Effector memory CD8-positive, alpha-beta T cell (primary cell): ENCODE results near the gene PTPRU.
"Not testable (repeated sequence)": the region's sequence is repeated elsewhere in the genome, so short reads cannot be mapped to it uniquely, and the experiment has no call there.

Experiments used
- ATAC-seq: fragments of 150-1000 bp; cut with Tn5 transposase; replicated peaks from 2 replicates; pipeline ENCODE4 v1.10.0; 2021; ENCODE audit warnings: mild to moderate bottlenecking, moderate library complexity
- DNase-seq, 3 experiments: peaks; one replicate each; pipeline ENCODE4 v3.0.0; 2021
- H3K27ac Mint-ChIP-seq, 2 donors: one replicate each; pipeline ENCODE4 v1.8.0; 2022; ENCODE audit warnings: mild to moderate bottlenecking in 2 of 2, mixed read lengths in 2 of 2, moderate library complexity in 2 of 2
- H3K27me3 Mint-ChIP-seq, 2 donors: one replicate each; pipeline ENCODE4 v1.8.0; 2022; ENCODE audit warnings: mixed read lengths in 2 of 2
- H3K36me3 Mint-ChIP-seq: one replicate; pipeline ENCODE4 v1.8.0; 2022; ENCODE audit warnings: mild to moderate bottlenecking, moderate library complexity, mixed read lengths; ENCODE audit not compliant: insufficient read depth
- H3K4me1 Mint-ChIP-seq, 2 donors: one replicate each; pipeline ENCODE4 v1.8.0; 2022; ENCODE audit warnings: low read depth in 2 of 2, mixed read lengths in 2 of 2
- H3K4me3 Mint-ChIP-seq, 2 donors: one replicate each; pipeline ENCODE4 v1.8.0; 2022; ENCODE audit warnings: mild to moderate bottlenecking in 2 of 2, mixed read lengths in 2 of 2, moderate library complexity in 2 of 2
- H3K9me3 Mint-ChIP-seq, 2 donors: one replicate each; pipeline ENCODE4 v1.8.0; 2022; ENCODE audit warnings: mixed read lengths in 2 of 2

Gene PTPRU

GRCh38 chr1:29227511-29227910 is 8.8 kb upstream of the PTPRU start:
- no peak for ATAC-seq
- Mint-ChIP-seq H3K4me1 (peaks cover 16 to 18% of the 10 kb centered on the region in 2 donors), H3K27ac (peak overlapping the region in 1 of 2 donors; percentile 65), H3K4me3 (no peak overlapping the region), H3K9me3 (no peaks in the 10 kb centered on the region), H3K27me3 (no peaks in the 10 kb centered on the region), H3K36me3 (peaks cover 12% of the 10 kb centered on the region)
- no peak for DNase-seq

- H3K27ac Mint-ChIP-seq: peak overlapping the region; percentile 95 to 99
- peak overlapping the region; percentile 91 to 99 for H3K4me3 Mint-ChIP-seq
- no peak for ATAC-seq
- DNase-seq: no peak
- peaks cover 0 to 18% of the 10 kb centered on the region in 2 donors for H3K27me3 Mint-ChIP-seq
- peaks cover 14 to 18% of the 10 kb centered on the region in 2 donors for H3K4me1 Mint-ChIP-seq
- H3K36me3 Mint-ChIP-seq: peaks cover 12% of the 10 kb centered on the region
- no peaks in the 10 kb centered on the region for H3K9me3 Mint-ChIP-seq
Observed at GRCh38 chr1:29230204-29230552, 6.1 kb upstream of the PTPRU start.

- peak within 1 kb of the TSS; percentile 95 to 99 for H3K27ac Mint-ChIP-seq
- peak; percentile 97 for ATAC-seq
Observed at GRCh38 chr1:29230553-29231378, 5.6 kb upstream of the PTPRU start, which contains the start of gene MECR. TSS of gene MECR (minus strand) at chr1:29230934. CDS start at chr1:29230906, 28 bp downstream.

GRCh38 chr1:29232387-29232786 is 3.9 kb upstream of the PTPRU start:
- Mint-ChIP-seq H3K36me3 (peaks cover 15% of the 10 kb centered on the region), H3K27me3 (peaks cover 10 to 39% of the 10 kb centered on the region in 2 donors), H3K27ac (no peak overlapping the region), H3K4me3 (no peak overlapping the region), H3K9me3 (no peaks in the 10 kb centered on the region), H3K4me1 (peaks cover 22 to 26% of the 10 kb centered on the region in 2 donors)
- DNase-seq (no peak), ATAC-seq (no peak)

More at GRCh38 chr1:29230553-29231378, 5.6 kb upstream of the PTPRU start, which contains the start of gene MECR:
- peak; percentile 93 to 97 (median 94) for DNase-seq
- Mint-ChIP-seq H3K27me3 (peaks cover 0 to 23% of the 10 kb centered on the region in 2 donors), H3K4me3 (peak within 1 kb of the TSS; percentile 91 to 99), H3K9me3 (no peaks in the 10 kb centered on the region), H3K4me1 (peaks cover 14 to 16% of the 10 kb centered on the region in 2 donors), H3K36me3 (peaks cover 12% of the 10 kb centered on the region)

GRCh38 chr1:29233693-29234092 is 2.6 kb upstream of the PTPRU start:
- Mint-ChIP-seq H3K9me3 (no peaks in the 10 kb centered on the region), H3K27ac (no peak overlapping the region), H3K4me1 (peaks cover 24 to 28% of the 10 kb centered on the region in 2 donors), H3K27me3 (peaks cover 13 to 52% of the 10 kb centered on the region in 2 donors), H3K4me3 (no peak overlapping the region), H3K36me3 (peaks cover 15% of the 10 kb centered on the region)
- ATAC-seq (no peak), DNase-seq (no peak)

GRCh38 chr1:29234471-29234870 is 1.9 kb upstream of the PTPRU start:
- ATAC-seq (no peak), DNase-seq (no peak)
- Mint-ChIP-seq H3K4me3 (no peak overlapping the region), H3K9me3 (no peaks in the 10 kb centered on the region), H3K36me3 (peaks cover 15% of the 10 kb centered on the region), H3K27me3 (peaks cover 21 to 59% of the 10 kb centered on the region in 2 donors), H3K27ac (no peak overlapping the region), H3K4me1 (peaks cover 25 to 29% of the 10 kb centered on the region in 2 donors)

GRCh38 chr1:29234881-29235280 is 1.4 kb upstream of the PTPRU start:
- peaks cover 25 to 63% of the 10 kb centered on the region in 2 donors for H3K27me3 Mint-ChIP-seq
- not testable (repeated sequence) for ATAC-seq, H3K4me3 Mint-ChIP-seq, DNase-seq, H3K27ac Mint-ChIP-seq, H3K9me3 Mint-ChIP-seq
- H3K4me1 Mint-ChIP-seq: peaks cover 23 to 25% of the 10 kb centered on the region in 2 donors
- peaks cover 15% of the 10 kb centered on the region for H3K36me3 Mint-ChIP-seq

GRCh38 chr1:29236712-29237128 is 398 bp downstream of the PTPRU start:
- Mint-ChIP-seq H3K27ac (no peak overlapping the region), H3K36me3 (peaks cover 3% of the 10 kb centered on the region), H3K4me3 (peak overlapping the region; percentile 78 to 90), H3K27me3 (peaks cover 42 to 82% of the 10 kb centered on the region in 2 donors), H3K9me3 (no peaks in the 10 kb centered on the region), H3K4me1 (peaks cover 11 to 15% of the 10 kb centered on the region in 2 donors)
- DNase-seq: peak in 1 of 3 experiments; percentile 13
- ATAC-seq: no peak

GRCh38 chr1:29237129-29237821 is 953 bp downstream of the PTPRU start:
- Mint-ChIP-seq H3K27ac (peak overlapping the region in 1 of 2 donors; percentile 5), H3K27me3 (peaks cover 42 to 87% of the 10 kb centered on the region in 2 donors)
- DNase-seq: peak in 2 of 3 experiments; percentile 5 to 13

GRCh38 chr1:29237852-29238619 is 1.7 kb downstream of the PTPRU start:
- DNase-seq (peak in 1 of 3 experiments; percentile 11), ATAC-seq (no peak)
- no peaks in the 10 kb centered on the region for H3K9me3 Mint-ChIP-seq
- H3K4me1 Mint-ChIP-seq: peaks cover 11 to 15% of the 10 kb centered on the region in 2 donors
- H3K36me3 Mint-ChIP-seq: peaks cover 3% of the 10 kb centered on the region
- no peak overlapping the region for H3K27ac Mint-ChIP-seq
- peaks cover 42 to 87% of the 10 kb centered on the region in 2 donors for H3K27me3 Mint-ChIP-seq
- peak overlapping the region; percentile 74 to 81 for H3K4me3 Mint-ChIP-seq

More at GRCh38 chr1:29237129-29237821, 953 bp downstream of the PTPRU start:
- Mint-ChIP-seq H3K4me1 (peaks cover 11 to 15% of the 10 kb centered on the region in 2 donors), H3K4me3 (peak overlapping the region; percentile 78 to 90), H3K9me3 (no peaks in the 10 kb centered on the region), H3K36me3 (peaks cover 3% of the 10 kb centered on the region)
- ATAC-seq: peak; percentile 36

GRCh38 chr1:29238620-29239002 is 2.3 kb downstream of the PTPRU start:
- DNase-seq (no peak), ATAC-seq (no peak)
- Mint-ChIP-seq H3K36me3 (peaks cover 3% of the 10 kb centered on the region), H3K4me3 (peak overlapping the region; percentile 74 to 81), H3K27ac (no peak overlapping the region), H3K4me1 (peaks cover 11 to 15% of the 10 kb centered on the region in 2 donors), H3K9me3 (no peaks in the 10 kb centered on the region), H3K27me3 (peaks cover 42 to 84% of the 10 kb centered on the region in 2 donors)

- H3K27ac Mint-ChIP-seq: no peak overlapping the region
- peak overlapping the region in 1 of 2 donors; percentile 74 for H3K4me3 Mint-ChIP-seq
- H3K27me3 Mint-ChIP-seq: peaks cover 42 to 79% of the 10 kb centered on the region in 2 donors
- peaks cover 3% of the 10 kb centered on the region for H3K36me3 Mint-ChIP-seq
- H3K4me1 Mint-ChIP-seq: peaks cover 11 to 15% of the 10 kb centered on the region in 2 donors
- no peak for DNase-seq
- no peak for ATAC-seq
- H3K9me3 Mint-ChIP-seq: no peaks in the 10 kb centered on the region
Observed at GRCh38 chr1:29239142-29239541, 2.8 kb downstream of the PTPRU start.

- H3K27ac Mint-ChIP-seq: no peak overlapping the region
- H3K4me3 Mint-ChIP-seq: no peak overlapping the region
Observed at GRCh38 chr1:29240400-29240837, 4.1 kb downstream of the PTPRU start.

More at GRCh38 chr1:29240400-29240837, 4.1 kb downstream of the PTPRU start:
- Mint-ChIP-seq H3K9me3 (no peaks in the 10 kb centered on the region), H3K27me3 (peaks cover 42 to 67% of the 10 kb centered on the region in 2 donors), H3K4me1 (peaks cover 11 to 15% of the 10 kb centered on the region in 2 donors), H3K36me3 (peaks cover 3% of the 10 kb centered on the region)
- DNase-seq (no peak), ATAC-seq (no peak)
